Mucosa of rectum (tissue), 2 donors: ENCODE data around the gene SELENOO.

ENCODE experiments used
- H3K27ac ChIP-seq, 2 donors: one replicate each; pipeline ENCODE4 v1.7.0; 2013; ENCODE audit warnings: inconsistent platforms in 2 of 2, low read depth in 2 of 2, low read length in 2 of 2
- H3K27me3 ChIP-seq, 2 donors: one replicate each; pipeline ENCODE4 v1.7.0; 2013; ENCODE audit warnings: low read length in 2 of 2; ENCODE audit not compliant: control insufficient read depth in 2 of 2, insufficient read depth in 2 of 2
- H3K36me3 ChIP-seq, 2 donors: one replicate each; pipeline ENCODE4 v1.7.0; 2013; ENCODE audit warnings: low read length in 2 of 2; ENCODE audit not compliant: control insufficient read depth in 2 of 2, insufficient read depth in 2 of 2
- H3K4me1 ChIP-seq, 2 donors: one replicate each; pipeline ENCODE4 v1.7.0; 2013; ENCODE audit warnings: low read length in 2 of 2, mild to moderate bottlenecking in 1 of 2; ENCODE audit not compliant: control insufficient read depth in 2 of 2, insufficient read depth in 2 of 2
- H3K4me3 ChIP-seq, 2 donors: one replicate each; pipeline ENCODE4 v1.7.0; 2013; ENCODE audit warnings: low read length in 2 of 2
- H3K9ac ChIP-seq, 2 donors: one replicate each; pipeline ENCODE4 v1.7.0; 2013; ENCODE audit warnings: low read length in 2 of 2, low read depth in 1 of 2, mild to moderate bottlenecking in 1 of 2
- H3K9me3 ChIP-seq, 2 donors: one replicate each; pipeline ENCODE4 v1.7.0; 2013; ENCODE audit warnings: low read length in 2 of 2; ENCODE audit not compliant: control insufficient read depth in 2 of 2
- donor health status: healthy.
- donor health status: Normal muscosa, but diverticular disease.

Gene SELENOO

GRCh38 chr22:50249341-50250248 lies 48.8 kb downstream of the SELENOO start:
- Histone ChIP-seq H3K27ac (no peak overlapping the region), H3K4me3 (peak overlapping the region; percentile 79 to 87), H3K9ac (peak overlapping the region; percentile 3 to 78), H3K36me3 (peaks cover 6 to 24% of the 10 kb centered on the region in 2 donors), H3K27me3 (no peaks in the 10 kb centered on the region), H3K9me3 (no peaks in the 10 kb centered on the region), H3K4me1 (peaks cover 34 to 35% of the 10 kb centered on the region in 2 donors)

- Histone ChIP-seq H3K27ac (peak overlapping the region in 1 of 2 donors; percentile 79), H3K4me3 (peak overlapping the region; percentile 79 to 87), H3K36me3 (peaks cover 6 to 24% of the 10 kb centered on the region in 2 donors), H3K27me3 (no peaks in the 10 kb centered on the region), H3K4me1 (peaks cover 34 to 35% of the 10 kb centered on the region in 2 donors), H3K9ac (peak overlapping the region; percentile 78 to 79), H3K9me3 (no peaks in the 10 kb centered on the region)
Observed at GRCh38 chr22:50250249-50250554, 49.4 kb downstream of the SELENOO start.

GRCh38 chr22:50250555-50251476 lies 50.0 kb downstream of the SELENOO start, which contains the start of gene HDAC10:
TSS of gene HDAC10 (minus strand) at chr22:50251265. CDS start at chr22:50251032, 233 bp downstream.
- H3K27ac ChIP-seq = peak within 1 kb of the TSS; percentile 49 to 79
- no peaks in the 10 kb centered on the region for H3K27me3 ChIP-seq
- H3K9ac ChIP-seq = peak within 1 kb of the TSS; percentile 78 to 79
- H3K9me3 ChIP-seq = no peaks in the 10 kb centered on the region
- peaks cover 6 to 24% of the 10 kb centered on the region in 2 donors for H3K36me3 ChIP-seq
- peak within 1 kb of the TSS; percentile 79 to 87 for H3K4me3 ChIP-seq
- H3K4me1 ChIP-seq = peaks cover 29 to 30% of the 10 kb centered on the region in 2 donors

- H3K36me3 ChIP-seq = peaks cover 0 to 16% of the 10 kb centered on the region in 2 donors
- H3K27me3 ChIP-seq = no peaks in the 10 kb centered on the region
- H3K4me3 ChIP-seq = peak overlapping the region; percentile 79 to 87
- no peaks in the 10 kb centered on the region for H3K9me3 ChIP-seq
- peak overlapping the region; percentile 24 to 78 for H3K9ac ChIP-seq
- peak overlapping the region in 1 of 2 donors; percentile 79 for H3K27ac ChIP-seq
- peaks cover 26% of the 10 kb centered on the region in 2 donors for H3K4me1 ChIP-seq
Observed at GRCh38 chr22:50251477-50252081, 50.8 kb downstream of the SELENOO start.

- H3K36me3 ChIP-seq = peaks cover 0 to 9% of the 10 kb centered on the region in 2 donors
- H3K9ac ChIP-seq = no peak overlapping the region
- peaks cover 26% of the 10 kb centered on the region in 2 donors for H3K4me1 ChIP-seq
- peaks cover 0 to 2% of the 10 kb centered on the region in 2 donors for H3K27me3 ChIP-seq
- H3K4me3 ChIP-seq = peak overlapping the region; percentile 79 to 87
- peak overlapping the region in 1 of 2 donors; percentile 38 for H3K27ac ChIP-seq
- H3K9me3 ChIP-seq = no peaks in the 10 kb centered on the region
Observed at GRCh38 chr22:50252082-50253045, 51.6 kb downstream of the SELENOO start.

- H3K4me3 ChIP-seq = no peak overlapping the region
- peaks cover 0 to 3% of the 10 kb centered on the region in 2 donors for H3K36me3 ChIP-seq
- peaks cover 2 to 3% of the 10 kb centered on the region in 2 donors for H3K27me3 ChIP-seq
- H3K4me1 ChIP-seq = peaks cover 20 to 23% of the 10 kb centered on the region in 2 donors
- H3K27ac ChIP-seq = no peak overlapping the region
- H3K9me3 ChIP-seq = no peaks in the 10 kb centered on the region
- H3K9ac ChIP-seq = no peak overlapping the region
Observed at GRCh38 chr22:50253046-50253915, 52.5 kb downstream of the SELENOO start.

- Histone ChIP-seq H3K27ac (no peak overlapping the region), H3K36me3 (peaks cover 0 to 3% of the 10 kb centered on the region in 2 donors), H3K4me3 (no peak overlapping the region), H3K4me1 (peaks cover 20 to 23% of the 10 kb centered on the region in 2 donors), H3K9ac (no peak overlapping the region), H3K27me3 (peaks cover 6 to 7% of the 10 kb centered on the region in 2 donors), H3K9me3 (no peaks in the 10 kb centered on the region)
Observed at GRCh38 chr22:50253941-50254340, 53.1 kb downstream of the SELENOO start.

GRCh38 chr22:50255099-50255498 lies 54.3 kb downstream of the SELENOO start:
- Histone ChIP-seq H3K4me3 (no peak overlapping the region), H3K9me3 (no peaks in the 10 kb centered on the region), H3K9ac (no peak overlapping the region), H3K4me1 (peaks cover 14 to 15% of the 10 kb centered on the region in 2 donors), H3K27me3 (peaks cover 7 to 10% of the 10 kb centered on the region in 2 donors), H3K36me3 (no peaks in the 10 kb centered on the region), H3K27ac (no peak overlapping the region)
